Stimulated activated CD8-positive, alpha-beta memory T cell treated with anti-CD3 and anti-CD28 coated beads, Interleukin-7, amount 100 ng/mL, for 24 hours (primary cell): ENCODE data around the gene ATXN7L3.
"Not testable (repeated sequence)": the region's sequence is repeated elsewhere in the genome, so short reads cannot be mapped to it uniquely, and the experiment has no call there.

Experiments used
- DNase-seq: peaks from one replicate; pipeline ENCODE4 v3.0.0-alpha.2; 2020; ENCODE audit warnings: low read depth

The ATXN7L3 gene, protein sequence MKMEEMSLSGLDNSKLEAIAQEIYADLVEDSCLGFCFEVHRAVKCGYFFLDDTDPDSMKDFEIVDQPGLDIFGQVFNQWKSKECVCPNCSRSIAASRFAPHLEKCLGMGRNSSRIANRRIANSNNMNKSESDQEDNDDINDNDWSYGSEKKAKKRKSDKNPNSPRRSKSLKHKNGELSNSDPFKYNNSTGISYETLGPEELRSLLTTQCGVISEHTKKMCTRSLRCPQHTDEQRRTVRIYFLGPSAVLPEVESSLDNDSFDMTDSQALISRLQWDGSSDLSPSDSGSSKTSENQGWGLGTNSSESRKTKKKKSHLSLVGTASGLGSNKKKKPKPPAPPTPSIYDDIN

DNA sequence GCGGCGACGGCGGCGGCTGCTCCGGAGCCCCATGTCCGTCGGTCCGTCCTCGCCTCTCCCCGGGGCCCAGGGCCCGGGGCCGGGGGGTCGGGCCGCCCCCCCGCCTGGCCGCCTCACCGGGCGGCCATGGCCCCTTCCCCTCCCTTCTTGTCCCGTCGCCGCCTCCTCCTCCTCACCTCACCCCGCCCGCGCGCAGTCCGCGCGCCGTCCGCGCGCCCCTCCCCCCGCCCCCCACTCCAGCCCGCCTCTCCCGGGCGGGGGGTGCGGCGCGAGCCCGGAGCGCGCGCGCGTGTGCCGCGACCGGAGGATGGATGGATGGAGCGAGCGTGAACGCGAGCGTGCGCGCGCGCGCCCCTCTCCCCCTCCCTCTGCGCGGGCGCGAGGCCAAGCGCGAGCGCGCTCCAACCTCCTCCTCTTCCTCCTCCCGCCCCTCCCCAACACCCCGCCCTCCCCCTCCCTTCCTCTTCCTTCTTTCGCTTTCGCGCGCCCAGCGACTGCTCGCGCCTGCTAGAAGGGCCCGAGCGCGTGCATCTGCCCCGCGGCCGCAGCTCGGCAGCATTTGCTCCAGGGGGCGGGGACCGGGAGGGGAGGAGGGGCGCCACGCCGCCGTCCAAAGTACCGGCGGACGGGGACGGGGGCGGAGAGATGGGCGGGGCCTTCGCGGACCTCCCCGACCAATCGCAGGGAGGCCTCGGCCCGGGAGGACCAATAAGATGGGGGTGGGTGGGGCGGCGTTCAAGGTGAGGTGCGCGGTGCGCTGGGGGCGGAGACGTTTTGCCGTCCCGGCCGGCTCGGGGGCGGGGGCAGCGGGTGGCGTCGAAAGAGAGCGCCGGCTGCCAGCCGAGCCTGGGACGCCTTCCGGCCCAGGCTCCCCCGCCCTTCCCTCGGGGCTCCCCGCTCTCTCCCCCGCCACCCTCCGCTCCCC, at the start of gene ATXN7L3:
TSS of gene ATXN7L3 (minus strand) at position 332 of the 925 bp plus-strand sequence. CDS start 1,814 bp downstream, outside the sequence.
- peak; percentile 100 for DNase-seq

DNA sequence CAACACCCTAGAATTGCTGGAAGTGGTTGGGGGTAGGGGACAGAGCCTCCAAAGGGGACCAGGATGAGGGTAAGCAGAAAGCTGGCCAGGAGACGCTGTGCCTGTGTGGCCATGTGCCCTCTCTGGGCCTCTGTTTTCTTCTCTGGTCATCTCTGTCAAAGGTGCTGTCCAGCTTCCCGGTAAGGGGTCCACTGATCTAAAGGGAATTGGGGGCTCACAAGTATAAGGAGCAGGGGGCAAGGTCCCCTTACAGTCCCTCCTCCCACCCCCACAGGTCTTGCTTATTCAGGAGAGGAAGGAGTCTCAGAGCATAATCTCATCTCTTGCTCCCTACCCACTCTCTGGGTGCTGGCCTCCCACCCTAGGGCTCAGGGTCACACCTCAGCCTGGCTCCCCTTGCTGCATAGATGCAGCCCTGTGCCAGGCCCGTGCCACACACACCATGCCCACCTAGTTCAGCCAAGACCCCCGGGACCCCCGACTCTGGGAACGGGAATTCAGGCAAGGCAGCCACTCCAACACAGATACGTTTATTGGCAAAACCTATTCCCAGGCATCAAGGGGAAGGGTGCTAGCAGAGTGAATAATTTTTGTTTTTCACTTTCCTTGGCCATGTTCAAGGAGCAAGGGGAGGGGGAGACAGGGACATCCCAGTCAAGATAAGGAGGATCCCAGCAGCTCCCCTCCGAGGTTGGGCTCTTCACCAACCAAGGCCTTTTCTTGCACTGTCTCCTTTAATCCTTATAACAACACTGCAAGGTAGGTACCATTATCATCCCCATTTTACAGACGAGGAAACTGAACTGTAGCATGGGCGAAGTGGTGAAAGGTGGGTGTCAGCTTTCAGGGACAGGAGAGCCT, 48.4 kb upstream of the ATXN7L3 start:
- DNase-seq = no peak

DNA sequence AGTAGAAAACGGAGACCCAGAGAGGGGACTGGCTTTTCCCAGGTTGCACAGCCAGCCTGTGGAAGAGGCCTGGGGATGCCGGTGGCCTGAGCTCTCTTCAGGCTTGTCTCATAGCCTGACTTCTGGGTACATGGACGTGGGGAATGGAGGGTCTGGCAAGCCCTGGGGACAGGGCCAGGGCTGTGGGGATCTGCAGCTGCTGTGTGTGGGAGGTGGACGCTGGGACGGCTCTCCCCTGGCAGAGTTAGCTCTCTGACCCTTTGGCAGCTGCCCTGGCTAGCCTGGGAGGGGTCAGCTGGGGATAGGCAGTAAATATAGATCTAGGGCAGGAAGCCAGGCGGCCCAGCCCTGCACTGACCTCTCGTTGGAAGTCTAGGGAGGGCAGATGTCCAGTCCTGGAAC, 47.8 kb upstream of the ATXN7L3 start:
- no peak for DNase-seq

DNA sequence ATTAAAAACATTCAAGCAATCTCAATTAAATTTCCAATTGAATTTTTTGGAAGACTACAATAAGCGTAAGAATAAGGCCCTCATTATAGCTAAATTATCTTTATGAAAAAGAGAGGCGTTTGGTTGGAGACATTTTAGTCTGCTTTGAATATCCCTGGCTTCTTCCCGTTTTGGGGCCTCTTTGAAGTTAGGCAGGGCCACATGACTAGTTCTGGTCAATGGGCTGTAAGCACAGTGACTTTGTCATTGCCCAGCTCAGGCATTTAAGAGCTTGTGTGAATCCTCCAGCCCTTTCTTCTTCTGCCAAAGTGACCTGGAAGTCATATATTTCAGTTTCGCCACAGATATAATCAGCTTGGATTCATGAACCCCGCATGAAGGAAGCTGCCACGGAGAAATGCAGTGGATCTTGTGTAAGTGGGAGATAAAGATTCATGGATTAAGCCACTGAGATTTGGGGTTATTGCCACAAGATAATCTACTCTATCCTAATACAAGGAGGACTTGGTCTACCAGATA, 41.5 kb upstream of the ATXN7L3 start:
- DNase-seq = no peak

DNA sequence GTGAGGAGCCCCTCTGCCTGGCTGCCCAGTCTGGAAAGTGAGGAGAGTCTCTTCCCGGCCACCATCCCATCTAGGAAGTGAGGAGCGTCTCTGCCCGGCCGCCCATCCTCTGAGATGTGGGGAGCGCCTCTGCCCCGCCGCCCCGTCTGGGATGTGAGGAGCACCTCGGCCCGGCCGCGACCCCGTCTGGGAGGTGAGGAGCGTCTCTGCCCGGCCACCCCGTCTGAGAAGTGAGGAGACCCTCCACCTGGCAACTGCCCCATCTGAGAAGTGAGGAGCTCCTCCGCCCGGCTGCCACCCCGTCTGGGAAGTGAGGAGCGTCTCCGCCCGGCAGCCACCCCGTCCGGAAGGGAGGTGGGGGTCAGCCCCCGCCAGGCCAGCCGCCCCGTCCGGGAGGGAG, 38.2 kb upstream of the ATXN7L3 start:
- not testable (repeated sequence) for DNase-seq

DNA sequence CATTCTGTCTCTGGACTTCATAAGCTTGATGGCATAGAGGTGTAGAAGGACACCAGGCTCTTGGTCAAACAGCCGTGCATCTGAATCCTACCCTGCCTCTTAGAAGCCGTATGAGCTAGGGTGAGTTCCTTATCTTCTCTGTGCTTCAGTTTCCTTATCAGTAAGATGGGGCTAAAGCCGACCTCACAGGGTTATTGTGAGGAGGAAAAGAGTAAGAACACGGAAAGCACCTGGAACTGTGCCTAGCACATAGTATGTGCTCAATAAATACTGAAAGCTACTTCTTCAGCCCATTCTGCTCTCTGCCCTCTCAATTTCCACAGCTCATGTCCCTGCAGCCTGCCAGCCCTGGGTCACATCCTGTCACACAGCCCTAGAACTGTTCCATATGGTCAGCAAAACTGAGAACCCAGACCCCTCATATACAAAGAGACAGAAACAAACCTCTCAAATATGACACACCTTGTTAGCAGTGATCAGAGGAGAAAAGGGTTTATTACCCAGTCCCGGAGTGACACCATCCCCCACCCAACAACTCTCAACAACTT, 36.8 kb upstream of the ATXN7L3 start:
- DNase-seq = no peak

DNA sequence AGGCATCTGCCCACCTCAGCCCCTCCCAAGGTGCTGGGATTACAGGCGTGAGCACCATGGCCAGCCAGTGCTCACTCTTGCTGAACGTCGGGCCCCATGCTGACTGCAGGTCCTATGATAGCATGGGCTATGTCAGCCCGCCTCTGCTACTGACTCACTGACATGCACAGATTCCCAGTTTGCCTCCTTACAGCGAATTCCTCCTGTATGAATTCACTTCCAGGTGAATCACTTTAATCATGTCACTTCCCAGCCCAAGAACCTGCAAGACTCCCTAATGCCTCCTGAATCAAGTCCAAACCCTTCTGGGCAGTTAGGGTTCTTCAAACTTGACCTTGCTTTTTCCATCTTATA, 35.9 kb upstream of the ATXN7L3 start:
- DNase-seq = no peak

DNA sequence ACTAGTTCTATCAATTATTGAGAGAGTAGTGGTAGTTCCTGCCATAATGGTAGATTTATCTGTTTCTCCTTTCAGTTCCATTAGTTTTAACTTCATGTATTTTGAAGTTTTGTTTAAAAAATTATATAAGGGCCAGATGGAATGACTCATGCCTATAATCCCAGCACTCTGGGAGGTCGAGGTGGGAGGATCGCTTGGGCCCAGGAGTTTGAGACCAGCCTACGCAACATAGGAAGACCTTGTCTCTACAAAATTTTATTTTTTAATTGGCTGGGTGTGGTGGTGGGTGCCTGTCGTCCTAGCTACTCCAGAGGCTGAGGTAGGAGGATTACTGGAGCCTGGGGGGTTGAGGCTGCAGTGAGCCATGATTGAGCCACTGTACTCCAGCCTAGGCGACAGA, 33.9 kb upstream of the ATXN7L3 start:
- no peak for DNase-seq

DNA sequence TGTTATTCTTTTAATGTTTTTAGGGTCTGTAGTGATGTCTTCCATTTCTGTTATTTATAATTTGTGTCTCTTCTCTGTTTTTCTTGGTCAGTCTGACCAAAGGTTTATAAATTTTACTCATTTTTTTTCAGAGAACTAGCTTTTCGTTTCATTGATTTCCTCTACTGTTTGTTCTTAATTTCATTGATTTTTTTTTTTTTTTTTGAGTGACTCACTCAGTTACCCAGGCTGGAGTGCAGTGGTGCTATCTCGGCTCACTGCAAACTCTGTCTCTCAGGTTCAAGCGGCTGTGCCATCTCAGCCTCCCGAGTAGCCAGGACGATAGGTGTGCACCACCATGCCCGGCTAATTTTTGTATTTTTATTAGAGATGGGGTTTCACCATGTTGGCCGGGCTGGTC, 32.4 kb upstream of the ATXN7L3 start:
- no peak for DNase-seq

DNA sequence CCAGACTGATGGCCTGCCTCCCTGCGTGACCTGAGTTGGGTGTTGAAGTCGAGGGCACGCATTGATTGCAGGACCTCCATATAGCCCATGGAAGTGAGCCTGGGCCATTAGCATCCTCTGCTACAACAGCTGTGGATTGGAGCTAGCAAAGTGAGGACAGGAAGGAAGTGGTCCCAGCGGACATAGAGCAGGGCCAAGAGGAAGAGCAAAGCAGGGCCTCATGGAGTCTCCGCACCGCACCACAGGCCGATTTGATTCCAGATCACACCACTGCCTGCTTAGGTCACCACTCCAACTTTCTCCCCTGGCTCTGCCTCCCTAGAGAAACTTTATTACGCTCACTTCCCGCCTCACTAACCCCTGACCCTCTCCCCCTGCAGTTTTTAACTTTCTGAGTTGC, 30.5 kb upstream of the ATXN7L3 start:
- DNase-seq = no peak

DNA sequence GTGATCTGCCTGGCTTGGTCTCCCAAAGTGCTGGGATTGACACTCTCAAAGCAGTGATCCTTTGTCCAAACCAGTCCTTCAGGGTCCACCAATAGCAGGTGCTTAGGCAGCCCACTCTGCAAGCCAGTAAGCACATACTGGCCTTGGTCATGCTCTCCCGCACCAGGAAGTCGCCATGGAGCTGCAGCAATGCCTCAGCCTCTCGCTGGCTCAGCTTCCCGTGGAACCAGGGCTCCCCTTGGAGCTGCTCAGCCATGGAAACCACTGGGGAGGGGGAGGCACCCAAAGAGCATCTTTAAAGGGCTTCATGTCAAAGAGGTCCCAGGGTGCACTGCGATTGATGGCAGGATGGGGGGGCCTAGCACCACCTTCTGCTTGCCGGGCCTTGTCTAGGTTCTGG, 29.4 kb upstream of the ATXN7L3 start:
- no peak for DNase-seq

DNA sequence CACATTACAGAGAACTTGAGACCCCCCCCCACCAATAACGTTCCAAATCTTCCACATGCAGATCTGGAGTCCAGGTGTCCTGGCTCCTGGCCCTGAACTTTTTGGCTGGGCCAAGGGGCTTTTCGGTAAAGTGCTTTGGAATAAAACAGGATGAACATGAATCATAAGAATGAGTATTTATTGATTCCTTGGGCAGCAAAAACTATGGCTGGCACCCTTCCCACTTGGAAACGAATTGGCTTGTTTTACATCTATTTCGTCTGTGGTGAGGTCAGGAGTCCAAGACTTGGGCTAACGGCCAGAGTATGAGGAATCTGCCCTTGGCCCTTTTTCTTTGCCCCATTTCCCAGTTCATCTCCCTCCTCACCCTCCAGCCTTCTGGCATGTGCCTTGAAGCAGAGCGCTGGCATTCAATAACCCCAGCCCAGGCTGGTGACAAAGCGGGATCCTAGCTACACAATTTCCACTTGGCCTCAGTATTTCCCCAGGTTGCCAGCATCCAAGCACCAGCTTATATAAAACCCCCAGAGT, 23.9 kb upstream of the ATXN7L3 start:
- no peak for DNase-seq

DNA sequence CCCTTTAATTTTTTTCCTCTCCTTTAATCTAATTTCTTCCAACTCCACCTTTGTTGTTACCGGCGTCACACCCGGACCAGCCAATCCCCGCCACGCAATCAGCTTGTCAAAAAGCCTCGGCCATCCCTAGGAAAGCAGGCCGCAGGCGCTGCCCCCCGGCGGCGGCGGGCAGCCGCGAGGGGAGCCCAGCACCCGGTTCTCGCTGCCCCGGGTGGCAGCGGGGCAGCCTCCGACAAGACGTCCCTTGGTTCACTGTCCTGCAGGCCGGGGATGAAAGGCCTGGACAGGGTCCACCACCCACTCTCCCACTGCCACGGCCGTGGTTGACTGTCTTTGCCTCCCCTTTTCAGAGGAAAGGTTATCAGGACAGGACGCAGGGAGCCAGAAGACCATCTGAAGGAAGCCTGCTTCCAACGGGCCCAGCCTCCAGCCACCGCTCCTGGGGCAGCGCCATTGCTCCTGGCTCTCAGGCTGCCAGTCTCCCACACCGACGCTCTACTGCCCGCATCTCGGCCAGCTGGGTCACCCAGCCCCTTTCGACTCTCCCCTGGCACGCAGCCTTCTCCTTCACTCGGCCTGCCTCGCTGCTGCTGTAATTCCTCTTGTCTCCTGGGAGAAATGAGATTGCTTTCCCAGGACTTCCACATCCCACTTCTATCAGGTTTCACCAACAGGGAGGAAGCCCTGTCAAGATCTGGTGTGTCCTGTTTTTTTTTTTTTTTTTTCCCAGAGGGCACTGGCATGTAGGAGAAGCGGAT, 22.6 kb upstream of the ATXN7L3 start:
- no peak for DNase-seq

DNA sequence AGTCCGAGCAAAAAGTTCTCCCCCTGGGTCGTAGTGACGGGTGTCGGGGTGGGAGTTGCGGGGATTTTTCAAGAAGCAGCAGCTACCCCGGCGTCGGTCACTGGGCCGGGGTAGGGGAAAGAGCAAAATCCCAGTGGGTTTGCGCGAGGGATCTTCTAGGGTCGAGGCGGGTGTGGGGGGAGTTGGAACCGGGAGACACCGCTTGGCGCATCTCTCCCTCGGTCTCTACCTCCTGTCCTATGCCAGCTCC, 22.1 kb upstream of the ATXN7L3 start:
- DNase-seq = no peak

DNA sequence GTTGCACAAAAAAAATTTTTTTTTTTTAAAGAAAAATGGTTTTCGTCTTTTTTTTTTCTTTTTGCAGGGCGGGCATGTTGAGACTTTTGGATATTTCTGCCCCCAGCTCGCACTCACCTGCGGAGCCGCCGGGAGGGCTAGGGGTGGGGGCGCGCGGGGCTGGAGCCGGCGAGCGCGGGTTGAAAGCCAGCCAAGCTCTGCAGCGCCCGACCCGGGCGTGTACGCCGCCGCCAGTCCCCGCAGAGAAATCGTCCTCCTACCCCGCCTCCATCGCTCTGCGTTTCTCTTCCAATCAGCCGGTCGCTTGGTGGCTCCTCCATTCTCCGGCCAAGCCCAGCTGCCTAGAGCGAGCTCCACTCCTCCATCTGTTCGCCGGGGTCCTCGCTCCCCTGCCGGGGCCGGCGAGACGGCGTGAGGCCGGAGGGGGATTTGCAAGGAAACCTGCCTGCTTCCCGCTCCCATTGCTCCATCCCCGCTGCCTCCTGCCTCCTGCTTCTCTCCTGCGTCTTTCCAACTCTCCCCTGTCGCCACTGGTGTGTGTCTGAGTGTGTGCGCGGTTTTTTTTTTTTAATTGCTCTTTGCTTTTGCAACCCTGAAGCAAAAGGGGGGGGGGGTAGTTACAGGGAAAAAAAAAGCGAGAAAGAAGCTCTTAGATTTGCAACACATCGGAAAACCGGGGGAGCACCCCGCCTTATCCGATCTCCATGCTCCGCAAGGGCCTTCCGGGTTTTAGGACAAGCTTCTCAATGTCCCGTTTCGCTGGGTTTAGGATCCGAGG, 21.6 kb upstream of the ATXN7L3 start:
- no peak for DNase-seq

DNA sequence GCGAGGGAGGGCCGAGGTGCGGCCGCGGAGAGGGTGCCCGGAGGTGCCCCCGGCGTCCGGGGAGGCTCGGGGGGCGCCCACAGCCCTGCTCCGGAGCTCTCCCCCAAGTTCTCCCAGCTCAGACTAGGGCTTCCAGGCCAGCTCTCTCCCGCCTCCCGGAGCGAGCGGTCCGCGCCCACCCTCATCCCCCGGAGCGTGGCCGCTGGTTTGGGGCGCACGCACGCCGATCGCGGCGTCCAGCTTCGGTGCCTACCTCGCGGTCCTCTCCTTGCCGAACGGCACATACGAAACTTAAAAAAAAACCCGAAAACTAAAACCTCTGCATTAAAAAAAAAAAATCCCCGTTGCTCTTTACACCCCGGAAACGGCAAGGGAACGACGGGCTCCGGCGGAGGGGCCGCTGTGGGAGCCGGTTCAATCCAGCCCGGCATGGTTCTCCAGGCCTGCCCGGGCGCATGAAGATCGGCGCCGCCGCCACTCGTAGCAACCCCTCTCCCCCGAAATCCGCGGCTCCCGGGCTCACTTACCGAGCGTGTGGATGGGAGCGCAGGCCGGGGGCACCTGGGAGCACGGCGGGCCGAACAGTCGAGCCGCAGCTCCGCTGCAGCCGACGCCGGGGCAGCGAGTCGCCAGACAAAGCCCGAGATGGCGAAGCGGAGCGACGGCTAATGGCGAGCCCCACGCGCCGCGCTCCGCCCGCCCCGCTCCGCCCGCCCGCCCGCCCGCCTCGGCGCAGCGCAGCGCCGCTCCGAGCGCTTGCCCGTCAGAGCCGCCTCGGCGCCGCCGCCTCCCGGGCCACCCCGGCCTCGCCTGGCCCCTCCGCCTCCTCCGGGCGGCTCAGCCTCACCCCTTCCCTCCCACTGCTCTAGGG, 20.8 kb upstream of the ATXN7L3 start:
- DNase-seq = no peak

DNA sequence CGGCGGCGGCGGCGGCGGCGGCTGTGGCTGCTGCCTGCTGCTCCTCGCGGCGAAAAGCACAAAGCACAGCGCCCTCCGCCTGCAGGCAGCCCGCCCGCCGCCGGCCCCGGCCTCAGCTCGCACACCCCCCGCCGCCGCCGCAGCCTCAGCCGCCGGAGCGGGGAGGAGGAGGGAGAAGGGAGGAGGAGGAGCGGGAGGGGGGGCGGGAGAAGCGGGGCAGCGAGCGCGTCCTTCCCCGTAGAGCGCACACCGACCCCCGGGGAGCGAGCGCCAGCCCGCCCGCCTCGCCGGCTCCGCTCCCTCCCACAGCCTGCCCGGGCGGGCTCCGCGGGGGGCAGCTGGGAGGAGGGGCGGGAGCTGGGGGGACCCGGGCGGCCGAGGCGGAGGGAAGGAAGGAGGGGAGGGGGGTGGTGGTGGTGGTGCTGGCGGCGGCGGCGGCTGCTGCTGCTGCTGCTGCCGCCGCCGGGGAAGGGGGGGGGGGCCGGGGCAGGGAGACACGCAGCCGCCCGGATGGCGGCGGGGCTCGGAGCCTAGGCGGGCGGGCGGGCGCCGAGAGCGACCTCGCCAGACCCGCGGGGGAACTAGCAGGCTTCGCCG, 20.0 kb upstream of the ATXN7L3 start, which contains the start of gene UBTF:
TSS of gene UBTF (minus strand) at position 60 of the 597 bp plus-strand sequence. CDS start 1,446 bp downstream, outside the sequence.
- no peak for DNase-seq

DNA sequence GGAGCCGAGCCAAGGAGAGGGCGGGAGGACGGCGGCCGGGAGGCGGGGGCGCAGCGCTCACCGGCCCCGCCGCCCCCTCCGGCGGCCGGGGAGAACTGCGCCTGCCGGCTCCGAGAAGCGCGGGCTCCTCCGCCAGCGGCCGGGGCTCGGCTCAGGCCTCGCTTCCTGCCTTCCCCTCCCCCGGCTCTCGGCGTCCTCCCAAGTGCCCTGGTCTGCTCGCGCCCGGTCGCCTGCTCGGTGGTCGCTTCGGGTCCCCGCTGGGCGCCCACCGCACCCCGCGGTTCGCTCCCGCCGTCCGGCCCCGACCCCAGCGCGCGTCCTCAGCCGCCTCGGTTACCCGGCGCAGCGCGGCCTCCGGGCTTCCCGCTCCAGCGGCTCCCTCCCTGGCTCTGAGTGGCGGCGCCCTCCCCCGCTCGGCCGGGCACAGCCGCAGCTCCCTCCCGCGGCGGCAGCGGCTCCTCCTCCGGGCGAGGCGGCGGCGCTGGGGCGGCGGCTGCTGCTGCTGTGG, 19.5 kb upstream of the ATXN7L3 start:
- DNase-seq = no peak
